ENCODE data around the gene ZP3.
A peak's percentile ranks its signal among the peaks of the same experiment; 100 is the strongest.
"Not testable (repeated sequence)": the region's sequence is repeated elsewhere in the genome, so short reads cannot be mapped to it uniquely, and the experiment has no call there.

The ZP3 gene

DNA sequence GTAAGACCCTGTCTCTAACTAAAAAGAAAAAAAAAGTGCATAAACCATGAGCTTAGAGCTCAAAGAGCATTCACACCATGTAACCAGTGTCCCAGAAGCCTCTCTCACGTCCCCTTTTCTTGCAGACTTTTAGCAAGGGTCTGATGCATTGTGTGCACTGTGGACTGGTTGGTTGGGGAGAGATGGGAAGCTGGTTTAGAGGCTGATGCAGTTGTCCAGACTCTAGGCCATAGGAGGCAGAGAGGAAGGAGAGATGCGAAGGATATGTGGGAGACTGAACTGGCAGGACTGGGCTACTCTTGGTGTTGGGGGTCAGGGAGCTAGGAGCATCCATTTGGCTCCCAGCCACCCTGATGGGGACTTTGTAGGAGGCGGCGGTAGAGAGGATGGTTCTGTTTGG is 17.0 kb upstream of the ZP3 start:
- no peak overlapping the region for H3K9ac ChIP-seq (ENCODE audit: low read depth, low read length)
- H3K4me3 ChIP-seq (ENCODE audit: low read length) = no peak overlapping the region
- 82% methylated on average over 4 of the region's 4 CpGs for WGBS
- H3K36me3 ChIP-seq (ENCODE audit: insufficient read depth, low read length) = no peaks in the 10 kb centered on the region
- no peak overlapping the region for H3K27ac ChIP-seq (ENCODE audit: low read depth, low read length)
- no peaks in the 10 kb centered on the region for H3K27me3 ChIP-seq (ENCODE audit: insufficient read depth, low read length)
- no peaks in the 10 kb centered on the region for H3K9me3 ChIP-seq (ENCODE audit: insufficient read depth, low read depth, low read length)
- H3K4me1 ChIP-seq (ENCODE audit: insufficient read depth, low read length) = peaks cover 4% of the 10 kb centered on the region; the same call in 1 of the 2 replicates

DNA sequence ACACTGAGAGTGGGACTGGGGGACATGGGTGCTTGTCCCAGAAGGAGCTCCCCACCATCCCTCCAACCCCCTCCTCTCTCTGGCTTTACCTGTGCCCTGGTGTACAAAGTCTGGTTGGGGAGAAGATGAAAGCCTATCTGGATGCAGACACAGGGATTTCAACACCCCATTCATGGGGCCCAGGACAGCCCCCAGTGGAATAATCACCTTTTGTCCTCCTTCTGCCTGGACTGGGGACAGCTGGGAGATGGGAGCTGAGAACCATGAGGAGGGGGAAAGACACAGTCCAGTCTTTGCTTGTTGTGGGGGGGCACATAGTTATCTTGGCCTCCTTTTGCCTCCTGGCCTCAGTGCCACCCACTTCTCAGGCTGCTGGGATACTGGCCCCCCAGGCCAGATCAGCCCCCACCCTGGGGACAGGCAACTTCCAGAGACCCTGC is 16.6 kb upstream of the ZP3 start:
- H3K36me3 ChIP-seq (ENCODE audit: insufficient read depth, low read length) = no peaks in the 10 kb centered on the region
- H3K9me3 ChIP-seq (ENCODE audit: insufficient read depth, low read depth, low read length) = no peaks in the 10 kb centered on the region
- H3K27me3 ChIP-seq (ENCODE audit: insufficient read depth, low read length) = no peaks in the 10 kb centered on the region
- no peak overlapping the region for H3K9ac ChIP-seq (ENCODE audit: low read depth, low read length)
- no peak overlapping the region for H3K27ac ChIP-seq (ENCODE audit: low read depth, low read length)
- H3K4me3 ChIP-seq (ENCODE audit: low read length) = no peak overlapping the region
- H3K4me1 ChIP-seq (ENCODE audit: insufficient read depth, low read length) = peaks cover 4% of the 10 kb centered on the region; the same call in 1 of the 2 replicates

DNA sequence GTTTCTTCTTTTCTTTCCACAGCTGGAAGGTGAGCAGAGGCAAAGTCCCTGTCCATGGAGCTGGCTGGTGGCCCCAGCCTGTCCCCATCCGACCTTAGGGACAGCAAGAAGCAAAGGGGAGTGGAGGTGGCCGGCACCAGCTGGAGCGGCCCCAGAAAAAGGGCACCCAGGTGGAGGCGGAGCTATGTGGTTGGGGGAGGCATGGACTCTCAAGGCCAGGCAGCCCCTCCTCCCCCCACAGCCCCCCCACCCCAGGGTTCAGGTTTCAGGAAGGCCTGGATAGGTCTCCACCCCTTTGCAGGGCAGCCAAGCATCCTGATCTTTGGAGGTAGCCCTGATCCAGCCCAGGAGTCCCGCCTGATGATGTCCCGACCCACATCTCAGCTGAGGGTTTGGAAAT is 15.2 kb upstream of the ZP3 start, which contains the start of gene SSC4D:
Gene SSC4D (minus strand): TSS at position 161 of the 400 bp plus-strand sequence. CDS start 5,258 bp downstream, outside the sequence.
- peaks cover 4% of the 10 kb centered on the region; the same call in 1 of the 2 replicates for H3K4me1 ChIP-seq (ENCODE audit: insufficient read depth, low read length)
- peak within 1 kb of the TSS; percentile 60 for H3K4me3 ChIP-seq (ENCODE audit: low read length)
- H3K36me3 ChIP-seq (ENCODE audit: insufficient read depth, low read length) = no peaks in the 10 kb centered on the region
- no peak within 1 kb of the TSS for H3K27ac ChIP-seq (ENCODE audit: low read depth, low read length)
- peak within 1 kb of the TSS; percentile 59; the same call in 1 of the 2 replicates for H3K9ac ChIP-seq (ENCODE audit: low read depth, low read length)
- H3K9me3 ChIP-seq (ENCODE audit: insufficient read depth, low read depth, low read length) = no peaks in the 10 kb centered on the region
- H3K27me3 ChIP-seq (ENCODE audit: insufficient read depth, low read length) = no peaks in the 10 kb centered on the region
- 10% methylated on average over 5 of the region's 6 CpGs for WGBS

DNA sequence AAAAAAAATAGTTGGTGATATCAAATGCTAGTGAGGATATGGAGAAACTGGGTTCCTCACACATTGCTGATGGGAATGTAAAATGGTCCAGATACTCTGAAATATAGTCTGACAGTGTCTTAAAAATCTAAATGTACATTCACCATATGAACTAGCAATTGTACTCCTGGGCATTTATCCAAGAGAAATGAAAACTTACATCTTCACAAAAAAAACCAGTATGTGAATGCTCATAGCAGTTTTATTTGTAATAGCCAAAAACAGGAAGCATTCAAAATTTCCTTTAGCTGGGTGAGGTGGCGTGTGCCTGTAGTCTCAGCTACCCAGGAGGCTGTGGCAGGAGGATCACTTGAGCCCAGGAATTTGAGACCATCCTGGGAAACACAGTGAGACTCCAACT is 13.1 kb upstream of the ZP3 start:
- Histone ChIP-seq H3K4me1 (ENCODE audit: insufficient read depth, low read length) (peaks cover 4% of the 10 kb centered on the region; the same call in 1 of the 2 replicates), H3K9ac (ENCODE audit: low read depth, low read length) (no peak overlapping the region), H3K9me3 (ENCODE audit: insufficient read depth, low read depth, low read length) (no peaks in the 10 kb centered on the region), H3K36me3 (ENCODE audit: insufficient read depth, low read length) (no peaks in the 10 kb centered on the region), H3K4me3 (ENCODE audit: low read length) (no peak overlapping the region), H3K27me3 (ENCODE audit: insufficient read depth, low read length) (no peaks in the 10 kb centered on the region), H3K27ac (ENCODE audit: low read depth, low read length) (no peak overlapping the region)
- WGBS = 97% methylated on average over 1 of the region's 1 CpG

- H3K4me1 ChIP-seq (ENCODE audit: insufficient read depth, low read length) = peaks cover 4% of the 10 kb centered on the region; the same call in 1 of the 2 replicates
- 98% methylated on average over 5 of the region's 5 CpGs for WGBS
- H3K36me3 ChIP-seq (ENCODE audit: insufficient read depth, low read length) = no peaks in the 10 kb centered on the region
- no peak overlapping the region for H3K27ac ChIP-seq (ENCODE audit: low read depth, low read length)
- no peak overlapping the region for H3K9ac ChIP-seq (ENCODE audit: low read depth, low read length)
- H3K27me3 ChIP-seq (ENCODE audit: insufficient read depth, low read length) = no peaks in the 10 kb centered on the region
- H3K4me3 ChIP-seq (ENCODE audit: low read length) = no peak overlapping the region
- H3K9me3 ChIP-seq (ENCODE audit: insufficient read depth, low read depth, low read length) = no peaks in the 10 kb centered on the region
Measured at GRCh38 chr7:76412249-76412648, 12.5 kb upstream of the ZP3 start.

DNA sequence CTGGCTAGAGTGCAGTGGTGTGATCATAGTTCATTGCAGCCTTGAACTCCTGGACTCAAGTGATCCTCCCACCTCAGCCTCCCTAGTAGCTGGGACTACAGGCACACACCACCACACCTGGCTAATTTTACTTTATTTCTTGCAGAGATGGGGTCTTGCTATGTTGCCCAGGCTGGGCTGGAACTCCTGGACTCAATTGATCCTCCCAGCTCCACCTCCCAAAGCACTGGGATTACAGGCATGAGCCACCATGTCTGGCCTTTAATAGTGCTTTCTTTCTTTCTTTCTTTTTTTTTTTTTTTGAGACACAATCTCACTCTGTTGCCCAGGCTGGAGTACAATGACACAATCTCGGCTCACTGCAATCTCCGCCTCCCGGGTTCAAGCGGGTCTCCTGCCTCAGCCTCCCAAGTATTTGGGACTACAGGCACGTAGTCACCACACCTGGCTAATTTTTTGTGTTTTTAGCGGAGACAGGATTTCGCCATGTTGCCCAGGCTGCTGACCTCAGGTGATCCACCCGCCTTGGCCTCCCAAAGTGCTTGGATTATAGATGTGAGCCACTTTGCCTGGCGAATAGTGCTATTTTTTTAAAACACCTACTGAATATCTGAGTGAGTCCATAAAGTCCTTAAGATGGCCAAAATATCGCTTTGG is 7.0 kb upstream of the ZP3 start:
- 95% methylated on average over 10 of the region's 10 CpGs for WGBS
- not testable (repeated sequence) for H3K4me1 ChIP-seq (ENCODE audit: insufficient read depth, low read length); H3K9me3 ChIP-seq (ENCODE audit: insufficient read depth, low read depth, low read length); H3K27ac ChIP-seq (ENCODE audit: low read depth, low read length); H3K36me3 ChIP-seq (ENCODE audit: insufficient read depth, low read length); H3K4me3 ChIP-seq (ENCODE audit: low read length); H3K9ac ChIP-seq (ENCODE audit: low read depth, low read length); H3K27me3 ChIP-seq (ENCODE audit: insufficient read depth, low read length)

DNA sequence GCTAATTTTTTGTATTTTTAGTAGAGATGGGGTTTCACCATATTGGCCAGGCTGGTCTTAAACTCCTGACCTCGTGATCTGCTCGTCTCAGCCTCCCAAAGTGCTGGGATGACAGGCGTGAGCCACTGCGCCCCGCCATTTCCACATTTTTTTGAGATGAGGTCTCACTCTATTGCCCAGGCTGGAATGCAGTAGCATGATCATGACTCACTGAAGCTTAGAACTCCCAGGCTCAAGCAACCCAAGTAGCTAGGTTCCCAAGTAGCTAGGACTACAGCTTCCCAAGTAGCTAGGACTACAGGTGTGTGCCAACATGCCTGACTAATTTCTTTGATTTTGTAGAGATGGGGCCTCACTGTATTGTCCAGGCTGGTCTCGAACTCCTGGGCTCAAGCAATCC is 3.7 kb upstream of the ZP3 start:
- H3K36me3 ChIP-seq (ENCODE audit: insufficient read depth, low read length); H3K27me3 ChIP-seq (ENCODE audit: insufficient read depth, low read length); H3K27ac ChIP-seq (ENCODE audit: low read depth, low read length); H3K9ac ChIP-seq (ENCODE audit: low read depth, low read length); H3K9me3 ChIP-seq (ENCODE audit: insufficient read depth, low read depth, low read length); H3K4me3 ChIP-seq (ENCODE audit: low read length): not testable (repeated sequence)
- WGBS = 88% methylated on average over 6 of the region's 6 CpGs
- H3K4me1 ChIP-seq (ENCODE audit: insufficient read depth, low read length) = peaks cover 11% of the 10 kb centered on the region

DNA sequence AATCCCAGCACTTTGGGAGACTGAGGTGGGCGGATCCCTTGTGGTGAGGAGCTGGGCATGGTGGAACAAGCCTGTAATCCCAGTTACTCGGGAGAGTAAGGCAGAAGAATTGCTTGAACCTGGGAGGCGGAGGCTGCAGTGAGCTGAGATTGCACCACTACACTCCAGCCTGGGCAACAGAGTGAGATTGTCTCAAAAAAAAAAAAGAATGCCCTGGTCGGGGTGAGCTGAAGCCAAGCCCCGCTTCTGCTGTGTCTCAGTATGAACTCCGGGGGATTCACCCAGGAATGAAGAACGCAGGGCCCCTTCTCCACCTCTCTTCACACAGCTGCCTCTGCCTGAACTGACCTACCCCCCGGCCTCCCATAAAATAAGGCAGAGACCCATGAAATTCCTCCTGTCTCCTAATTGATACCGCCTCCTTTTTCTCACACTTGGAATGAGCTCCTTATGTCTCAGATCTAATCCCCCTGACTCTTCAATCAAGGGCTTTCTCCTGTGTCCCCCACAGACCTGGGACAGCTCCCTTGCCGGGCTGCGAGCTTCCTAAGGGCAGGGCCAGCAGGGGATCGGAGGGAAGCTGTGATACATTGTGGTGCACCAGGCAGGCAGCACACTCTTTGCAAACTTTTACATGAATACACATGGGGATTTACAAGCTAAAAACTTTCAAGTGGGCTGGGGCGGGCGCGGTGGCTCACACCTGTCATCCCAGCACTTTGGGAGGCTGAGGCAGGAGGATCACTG is 911 bp upstream of the ZP3 start:
- Histone ChIP-seq H3K4me1 (ENCODE audit: insufficient read depth, low read length) (peaks cover 11% of the 10 kb centered on the region), H3K9ac (ENCODE audit: low read depth, low read length) (no peak overlapping the region), H3K27ac (ENCODE audit: low read depth, low read length) (no peak overlapping the region; the same call in 1 of the 2 replicates), H3K4me3 (ENCODE audit: low read length) (no peak overlapping the region), H3K27me3 (ENCODE audit: insufficient read depth, low read length) (no peaks in the 10 kb centered on the region), H3K36me3 (ENCODE audit: insufficient read depth, low read length) (no peaks in the 10 kb centered on the region), H3K9me3 (ENCODE audit: insufficient read depth, low read depth, low read length) (no peaks in the 10 kb centered on the region)
- 57% methylated on average over 15 of the region's 15 CpGs for WGBS

DNA sequence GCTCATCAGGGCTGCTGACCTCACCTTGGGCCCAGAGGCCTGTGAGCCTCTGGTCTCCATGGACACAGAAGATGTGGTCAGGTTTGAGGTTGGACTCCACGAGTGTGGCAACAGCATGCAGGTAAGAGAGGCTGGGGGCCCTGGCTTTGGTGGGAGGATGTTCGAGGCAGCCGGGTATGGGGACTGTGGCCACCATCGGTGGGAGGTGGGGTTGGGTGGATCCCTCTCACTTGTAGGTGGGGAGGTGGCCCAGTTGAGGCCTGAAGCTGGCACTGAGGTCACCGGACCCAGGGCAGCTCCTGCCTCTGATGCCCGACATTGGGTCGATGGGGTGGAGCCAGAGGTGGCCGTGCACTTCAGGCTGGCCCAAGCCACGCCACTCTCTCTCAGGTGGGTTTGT is 406 bp downstream of the ZP3 start:
- 96% methylated on average over 9 of the region's 9 CpGs for WGBS

DNA sequence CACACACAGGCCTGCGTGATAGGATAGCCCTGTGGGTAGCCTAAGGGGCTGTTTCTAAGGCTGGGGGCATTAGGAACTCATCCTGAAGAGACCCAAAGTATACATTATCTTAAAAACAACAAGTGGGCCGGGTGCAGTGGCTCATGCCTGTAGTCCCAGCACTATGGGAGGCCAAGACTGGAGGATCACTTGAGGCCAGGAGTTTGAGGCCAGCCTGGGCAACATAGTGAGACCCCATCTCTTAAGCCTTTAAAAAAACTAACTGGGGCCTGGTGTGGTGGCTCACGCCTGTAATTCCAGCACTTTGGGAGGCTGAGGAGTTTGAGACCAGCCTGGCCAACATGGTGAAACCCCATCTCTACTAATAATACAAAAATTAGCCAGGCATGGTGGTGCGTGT is 808 bp downstream of the ZP3 start:
- peaks cover 11% of the 10 kb centered on the region for H3K4me1 ChIP-seq (ENCODE audit: insufficient read depth, low read length)
- H3K9ac ChIP-seq (ENCODE audit: low read depth, low read length); H3K36me3 ChIP-seq (ENCODE audit: insufficient read depth, low read length); H3K27ac ChIP-seq (ENCODE audit: low read depth, low read length); H3K9me3 ChIP-seq (ENCODE audit: insufficient read depth, low read depth, low read length); H3K4me3 ChIP-seq (ENCODE audit: low read length); H3K27me3 ChIP-seq (ENCODE audit: insufficient read depth, low read length): not testable (repeated sequence)
- WGBS = 99% methylated on average over 4 of the region's 4 CpGs

More for the DNA sequence above, 406 bp downstream of the ZP3 start:
- Histone ChIP-seq H3K4me3 (ENCODE audit: low read length) (no peak overlapping the region), H3K9me3 (ENCODE audit: insufficient read depth, low read depth, low read length) (no peaks in the 10 kb centered on the region), H3K27me3 (ENCODE audit: insufficient read depth, low read length) (no peaks in the 10 kb centered on the region), H3K27ac (ENCODE audit: low read depth, low read length) (no peak overlapping the region), H3K9ac (ENCODE audit: low read depth, low read length) (no peak overlapping the region), H3K36me3 (ENCODE audit: insufficient read depth, low read length) (no peaks in the 10 kb centered on the region), H3K4me1 (ENCODE audit: insufficient read depth, low read length) (peaks cover 11% of the 10 kb centered on the region)

DNA sequence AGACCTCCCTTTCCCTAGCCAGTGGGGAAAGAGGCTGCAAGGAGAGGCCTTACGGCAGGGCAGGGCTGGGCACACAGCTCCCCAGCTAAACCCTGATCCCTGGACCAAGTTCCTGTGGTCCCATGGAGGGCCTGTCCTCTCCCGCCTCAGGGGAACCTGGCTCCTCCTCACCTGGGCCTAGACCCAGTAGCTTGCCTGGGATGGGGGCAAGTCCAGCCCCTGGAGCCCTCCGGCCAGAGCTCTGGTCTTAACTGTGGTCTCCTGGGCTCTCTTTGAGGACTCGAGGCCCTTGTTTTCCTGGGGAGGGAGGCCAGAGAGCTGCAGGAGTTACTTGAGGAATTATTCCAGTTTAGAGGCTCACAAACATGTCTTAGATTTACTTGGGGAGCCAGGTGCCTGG is 1.5 kb downstream of the ZP3 start:
- H3K9ac ChIP-seq (ENCODE audit: low read depth, low read length) = no peak overlapping the region
- H3K4me3 ChIP-seq (ENCODE audit: low read length) = no peak overlapping the region
- H3K27ac ChIP-seq (ENCODE audit: low read depth, low read length) = no peak overlapping the region
- no peaks in the 10 kb centered on the region for H3K9me3 ChIP-seq (ENCODE audit: insufficient read depth, low read depth, low read length)
- peaks cover 11% of the 10 kb centered on the region for H3K4me1 ChIP-seq (ENCODE audit: insufficient read depth, low read length)
- no peaks in the 10 kb centered on the region for H3K36me3 ChIP-seq (ENCODE audit: insufficient read depth, low read length)
- 91% methylated on average over 4 of the region's 4 CpGs for WGBS
- no peaks in the 10 kb centered on the region for H3K27me3 ChIP-seq (ENCODE audit: insufficient read depth, low read length)
